ENCODE data around the gene DBN1.

- TF ChIP-seq CTCF (IDR thresholded peaks at IDR 0.05) (no peak), POLR2A (IDR thresholded peaks at IDR 0.05) (no peak)
Measured at GRCh38 chr5:177457852-177458681, 15.4 kb downstream of the DBN1 start.

Data from ovary (tissue), 3 donors.